ENCODE measurements around the gene ZNF438.
"Not testable (repeated sequence)": the region's sequence is repeated elsewhere in the genome, so short reads cannot be mapped to it uniquely, and the experiment has no call there.

Gene ZNF438

GRCh38 chr10:31031558-31032257, at the start of gene ZNF438:
Gene ZNF438 (minus strand): TSS chr10:31031865. CDS start chr10:30877034, 154,831 bp downstream.
- in situ Hi-C loops (cut with HindIII; ENCODE audit: low sequenced_read_pairs), result no loop called here

DNA sequence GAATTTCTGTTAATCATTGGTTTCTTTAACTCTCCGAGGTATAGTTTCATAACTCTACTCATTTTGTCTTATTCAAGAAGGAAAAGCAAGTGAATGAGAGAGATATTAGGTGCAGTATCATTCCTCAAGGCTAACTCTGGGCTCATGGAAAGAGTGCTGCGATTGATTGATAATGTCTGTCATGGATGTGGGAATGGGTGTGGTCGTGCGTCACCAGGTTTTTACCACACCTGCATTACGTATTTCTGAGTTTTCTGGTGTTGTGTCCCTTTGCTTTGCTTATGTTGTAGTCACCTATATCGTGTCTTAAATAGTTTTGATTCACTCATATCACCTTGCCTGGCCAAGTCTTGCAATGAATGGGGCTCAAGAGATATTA, 44.9 kb upstream of the ZNF438 start:
- in situ Hi-C loops (cut with HindIII; ENCODE audit: low sequenced_read_pairs), result no loop called here

GRCh38 chr10:31075881-31076609, 44.4 kb upstream of the ZNF438 start:
- in situ Hi-C loops (cut with HindIII; ENCODE audit: low sequenced_read_pairs), result no loop called here

DNA sequence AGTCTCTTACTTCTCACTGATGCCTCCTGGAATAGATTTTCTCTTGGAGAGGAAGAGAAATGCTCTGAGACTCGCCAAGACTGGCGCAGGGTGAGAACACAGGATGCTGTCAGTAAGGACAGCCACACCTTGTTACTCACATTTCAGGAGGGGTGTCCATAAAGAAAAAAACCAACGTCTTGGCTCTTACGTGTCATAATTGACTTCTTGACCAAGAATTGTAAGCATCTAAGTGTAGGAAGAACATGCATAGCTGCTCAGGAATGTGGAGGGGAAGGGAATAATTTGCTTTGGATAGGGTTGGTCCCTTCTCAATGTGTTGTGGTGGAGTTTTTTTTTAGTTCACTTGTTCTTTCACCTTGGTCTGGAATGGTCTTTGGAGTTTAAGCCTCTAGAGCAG, 43.8 kb upstream of the ZNF438 start:
- in situ Hi-C loops (cut with HindIII; ENCODE audit: low sequenced_read_pairs), result no loop called here

DNA sequence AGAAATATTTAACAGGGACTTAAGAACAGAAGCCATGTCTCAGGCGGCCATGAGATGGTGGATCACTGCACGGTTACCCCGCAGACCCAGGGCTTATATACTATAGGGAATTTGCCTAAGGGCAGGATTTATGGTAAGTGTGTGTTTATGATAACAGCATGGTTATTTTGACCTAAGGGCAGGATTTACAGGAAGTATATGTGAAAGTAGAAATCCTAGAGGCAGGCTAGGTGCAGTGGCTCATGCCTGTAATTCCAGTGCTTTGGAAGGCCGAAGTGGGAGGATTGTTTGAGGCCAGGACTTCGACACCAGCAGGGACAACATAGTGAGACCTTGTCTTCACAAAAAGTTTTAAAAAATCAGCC, 43.0 kb upstream of the ZNF438 start:
- in situ Hi-C loops (cut with HindIII; ENCODE audit: low sequenced_read_pairs), result no loop called here

DNA sequence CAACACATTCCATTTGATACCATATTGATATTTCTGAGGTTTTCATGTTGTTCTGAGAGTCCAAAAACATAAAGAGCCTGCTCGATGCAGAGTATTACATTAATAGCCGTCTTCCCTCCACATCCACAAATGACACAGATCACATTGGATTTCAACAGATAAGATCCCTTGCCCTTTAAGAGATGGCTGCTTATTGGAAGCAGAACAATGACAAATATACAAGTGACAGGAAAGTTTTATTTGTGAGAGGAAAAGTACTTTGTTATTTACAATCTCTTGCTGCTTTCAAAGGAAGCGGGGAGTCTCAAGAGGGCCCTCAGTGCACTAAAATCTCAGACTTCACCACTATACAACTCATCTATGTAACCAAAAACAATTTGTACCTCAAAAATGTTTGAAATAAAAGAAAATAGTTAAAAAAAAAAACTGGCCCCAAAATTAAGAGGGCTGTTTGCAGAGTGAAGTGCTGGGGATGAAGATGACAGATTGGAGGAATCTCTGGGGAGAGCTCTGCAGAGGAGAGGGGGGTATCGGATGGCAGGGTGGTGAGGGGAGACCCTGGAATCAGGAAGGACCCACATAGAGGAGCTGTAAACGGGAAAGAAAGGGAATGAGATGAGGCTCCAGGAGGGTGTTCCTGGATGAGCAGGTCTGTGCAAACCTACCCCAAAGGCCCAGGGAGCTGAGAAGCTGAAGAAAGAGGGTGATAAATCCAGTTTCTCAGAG, 42.5 kb upstream of the ZNF438 start:
- in situ Hi-C loops (cut with HindIII; ENCODE audit: low sequenced_read_pairs), result no loop called here

DNA sequence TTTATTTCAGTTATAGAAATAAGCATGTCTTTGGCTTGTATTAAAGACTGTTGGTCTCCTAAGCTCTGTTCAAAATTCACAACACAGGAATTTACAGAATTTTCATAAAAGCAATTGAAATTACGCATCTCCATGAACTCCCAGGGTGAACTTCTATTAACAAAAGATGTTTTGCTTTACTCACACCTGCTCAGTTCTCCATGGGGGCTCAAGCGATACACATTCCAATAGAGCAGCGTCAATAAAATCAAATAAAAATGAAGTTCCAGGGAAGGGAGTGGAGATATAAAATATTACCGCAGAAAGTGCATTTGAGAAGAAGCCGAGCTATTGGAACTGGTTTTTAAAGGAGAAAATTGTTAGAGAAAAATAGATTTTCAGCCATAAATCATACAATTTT, 41.5 kb upstream of the ZNF438 start:
- in situ Hi-C loops (cut with HindIII; ENCODE audit: low sequenced_read_pairs), result no loop called here

DNA sequence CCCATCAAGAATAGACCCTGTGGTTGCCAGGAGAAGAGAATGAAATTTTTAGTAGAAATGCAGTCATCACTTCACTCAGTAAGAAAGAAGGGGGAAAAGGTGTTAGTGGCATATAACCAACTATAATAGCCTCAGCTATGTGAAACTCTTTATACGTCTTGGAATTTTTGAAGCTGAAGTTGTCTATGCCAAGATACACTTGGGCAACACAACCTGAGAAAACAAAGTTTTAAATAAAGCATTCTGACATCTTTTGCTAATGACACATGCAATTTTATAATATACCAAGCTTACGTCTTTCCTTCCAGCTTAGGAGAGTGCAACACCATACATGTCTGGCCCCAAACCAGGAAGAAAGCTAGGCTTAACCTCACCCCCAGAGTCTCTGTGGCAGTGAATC, 40.8 kb upstream of the ZNF438 start:
- in situ Hi-C loops (cut with HindIII; ENCODE audit: low sequenced_read_pairs), result no loop called here

- in situ Hi-C loops (cut with HindIII; ENCODE audit: low sequenced_read_pairs), result no loop called here
These were observed 39.8 kb upstream of the ZNF438 start for GRCh38 chr10:31071232-31072005.

GRCh38 chr10:31070691-31071090, 39.0 kb upstream of the ZNF438 start:
- in situ Hi-C loops (cut with HindIII; ENCODE audit: low sequenced_read_pairs), result no loop called here

- in situ Hi-C loops (cut with HindIII; ENCODE audit: low sequenced_read_pairs), result no loop called here
These were observed 38.4 kb upstream of the ZNF438 start for GRCh38 chr10:31070025-31070424.

GRCh38 chr10:31069411-31069810, 37.7 kb upstream of the ZNF438 start:
- in situ Hi-C loops (cut with HindIII; ENCODE audit: low sequenced_read_pairs), result no loop called here

- in situ Hi-C loops (cut with HindIII; ENCODE audit: low sequenced_read_pairs), result no loop called here
These were observed 32.7 kb upstream of the ZNF438 start for GRCh38 chr10:31064348-31064747.

GRCh38 chr10:31063841-31064240, 32.2 kb upstream of the ZNF438 start:
- in situ Hi-C loops (cut with HindIII; ENCODE audit: low sequenced_read_pairs), result no loop called here

- in situ Hi-C loops (cut with HindIII; ENCODE audit: low sequenced_read_pairs), result no loop called here
These were observed 31.2 kb upstream of the ZNF438 start for GRCh38 chr10:31062856-31063255.

DNA sequence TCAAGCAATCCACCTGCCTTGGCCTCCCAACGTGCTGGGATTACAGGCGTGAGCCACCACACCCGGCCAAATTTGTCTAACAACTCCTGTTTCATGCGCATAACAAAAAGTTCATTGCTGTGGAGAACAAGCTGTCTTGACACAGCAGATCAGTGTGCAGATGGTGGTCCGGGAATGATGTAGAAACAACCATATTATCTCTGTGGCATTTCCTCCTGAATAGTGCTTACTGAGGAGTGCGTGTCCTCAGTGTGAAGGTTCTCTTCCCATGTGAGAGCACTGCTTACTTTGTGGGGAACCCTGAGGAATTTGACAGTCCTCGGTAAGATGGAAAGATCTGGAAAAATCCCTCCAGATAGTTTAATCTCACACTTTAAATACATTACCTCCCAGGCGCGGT, 30.3 kb upstream of the ZNF438 start:
- in situ Hi-C loops (cut with HindIII; ENCODE audit: low sequenced_read_pairs), result no loop called here

GRCh38 chr10:31058795-31059703, 27.4 kb upstream of the ZNF438 start:
- in situ Hi-C loops (cut with HindIII; ENCODE audit: low sequenced_read_pairs), result no loop called here

DNA sequence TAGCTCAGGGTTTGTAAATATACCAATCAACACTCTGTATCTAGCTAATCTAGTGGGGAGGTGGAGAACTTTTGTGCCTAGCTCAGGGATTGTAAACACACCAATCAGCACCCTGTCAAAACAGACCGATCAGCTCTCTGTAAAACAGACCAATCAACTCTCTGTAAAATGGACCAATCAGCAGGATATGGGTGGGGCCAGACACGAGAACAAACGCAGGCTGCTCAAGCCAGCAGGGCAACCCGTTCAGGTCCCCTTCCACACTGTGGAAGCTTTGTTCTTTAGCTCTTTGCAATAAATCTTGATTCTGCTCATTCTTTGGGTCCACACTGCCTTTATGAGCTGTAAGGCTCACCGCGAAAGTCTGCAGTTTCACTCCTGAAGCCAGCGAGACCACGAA, 25.0 kb upstream of the ZNF438 start:
- in situ Hi-C loops (cut with HindIII; ENCODE audit: low sequenced_read_pairs), result not testable (repeated sequence)

DNA sequence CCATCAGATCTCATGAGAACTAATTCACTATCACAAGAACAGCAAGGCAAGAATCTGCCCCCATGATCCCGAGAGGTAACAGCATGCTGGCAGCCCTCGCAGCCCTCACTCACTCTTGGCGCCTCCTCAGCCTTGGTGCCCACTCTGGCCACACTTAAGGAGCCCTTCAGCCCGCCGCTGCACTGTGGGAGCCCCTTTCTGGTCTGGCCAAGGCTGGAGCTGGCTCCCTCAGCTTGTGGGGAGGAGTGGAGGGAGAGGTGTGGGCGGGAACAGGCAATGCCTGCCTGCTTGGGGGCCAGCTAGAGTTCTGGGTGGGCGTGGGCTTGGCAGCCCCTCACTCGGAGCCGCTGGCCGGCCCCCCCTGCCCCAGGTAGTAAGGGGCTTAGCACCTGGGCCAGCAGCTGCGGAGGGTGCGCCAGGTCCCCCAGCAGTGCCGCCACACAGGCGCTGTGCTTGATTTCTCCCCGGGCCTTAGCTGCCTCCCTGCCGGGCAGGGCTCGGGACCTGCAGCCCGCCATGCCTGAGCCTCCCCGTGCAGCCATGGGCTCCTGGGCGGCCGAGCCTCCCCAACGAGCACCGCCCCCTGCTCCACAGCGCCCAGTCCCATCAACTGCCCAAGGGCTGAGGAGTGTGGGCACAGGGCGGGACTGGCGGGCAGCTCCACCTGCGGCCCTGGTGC, 24.0 kb upstream of the ZNF438 start:
- in situ Hi-C loops (cut with HindIII; ENCODE audit: low sequenced_read_pairs), result no loop called here

DNA sequence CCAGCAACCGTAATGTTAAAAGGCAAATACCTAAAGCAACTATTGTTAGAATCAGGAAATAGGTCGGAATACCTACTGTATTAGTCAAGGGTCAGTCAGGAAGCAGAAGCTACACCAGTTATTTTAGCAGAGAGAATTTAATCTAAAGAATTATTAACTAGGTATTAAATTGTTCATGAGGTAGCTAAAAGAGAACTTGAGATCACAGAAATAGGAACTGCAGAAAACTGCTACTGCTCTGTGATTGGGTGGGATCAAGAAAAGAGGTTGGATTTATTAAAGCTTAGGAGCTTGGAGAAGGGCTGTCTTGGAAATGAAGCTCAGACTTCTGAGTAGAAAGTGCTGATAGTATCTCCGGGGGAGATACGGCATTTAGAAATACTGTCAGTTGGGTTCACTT, 20.0 kb upstream of the ZNF438 start:
- in situ Hi-C loops (cut with HindIII; ENCODE audit: low sequenced_read_pairs), result no loop called here

Measured in DLD1 (cell line).